HG03565 (cell line): ENCODE data around the gene SLC25A21.

Experiments used
- ATAC-seq: cut with Tn5 transposase; IDR thresholded peaks from one replicate; pipeline ENCODE4 v1.9.1; 2021; ENCODE audit warnings: mild to moderate bottlenecking, moderate library complexity; ENCODE audit not compliant: unreplicated experiment

Gene SLC25A21

DNA sequence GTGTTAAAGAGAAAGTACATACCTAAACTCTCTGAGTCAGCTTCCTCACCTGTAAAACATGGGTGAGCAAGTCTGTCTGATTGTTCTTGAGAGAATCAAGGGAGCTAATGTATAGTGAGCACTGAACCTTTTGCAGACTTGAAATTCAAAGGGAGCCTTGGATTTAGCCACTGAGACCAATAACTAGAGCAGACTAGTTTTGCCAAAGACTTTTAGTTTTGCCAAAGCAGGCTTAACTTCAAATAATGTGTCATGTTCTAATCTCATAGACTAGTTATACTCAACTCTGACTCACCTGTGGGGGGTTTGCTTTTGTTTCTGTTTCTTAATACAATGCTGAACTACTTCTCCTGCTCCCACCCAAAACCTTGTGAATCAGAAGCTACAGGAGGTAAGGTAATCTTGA lies 123.7 kb downstream of the SLC25A21 start:
- no peak for ATAC-seq

- no peak for ATAC-seq
Observed at GRCh38 chr14:37047996-37048395, 124.4 kb downstream of the SLC25A21 start.

GRCh38 chr14:37047226-37047625 lies 125.2 kb downstream of the SLC25A21 start:
- no peak for ATAC-seq

DNA sequence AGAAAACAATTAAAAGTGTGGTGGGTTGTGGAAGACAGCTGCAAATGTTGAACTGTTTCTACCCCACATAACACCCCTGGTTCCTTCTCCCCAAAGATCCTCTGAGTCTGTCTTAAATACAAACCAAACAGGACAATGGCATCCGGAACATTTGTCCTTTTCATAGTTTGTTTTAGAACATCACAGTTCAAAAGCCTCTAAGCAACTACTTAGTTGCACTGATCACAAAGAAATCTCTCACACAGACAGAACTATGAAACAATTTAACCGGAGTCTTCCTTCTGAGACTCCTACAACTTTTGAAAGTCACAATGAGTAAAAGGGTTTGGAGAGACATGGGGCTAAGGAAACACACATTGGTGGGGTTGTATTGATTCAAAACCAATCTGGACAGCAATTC lies 125.6 kb downstream of the SLC25A21 start:
- no peak for ATAC-seq

- ATAC-seq: no peak
Observed at GRCh38 chr14:37045340-37046061, 126.9 kb downstream of the SLC25A21 start.

GRCh38 chr14:37037636-37038387 lies 134.6 kb downstream of the SLC25A21 start:
- no peak for ATAC-seq

GRCh38 chr14:37036669-37037341 lies 135.6 kb downstream of the SLC25A21 start:
- no peak for ATAC-seq

DNA sequence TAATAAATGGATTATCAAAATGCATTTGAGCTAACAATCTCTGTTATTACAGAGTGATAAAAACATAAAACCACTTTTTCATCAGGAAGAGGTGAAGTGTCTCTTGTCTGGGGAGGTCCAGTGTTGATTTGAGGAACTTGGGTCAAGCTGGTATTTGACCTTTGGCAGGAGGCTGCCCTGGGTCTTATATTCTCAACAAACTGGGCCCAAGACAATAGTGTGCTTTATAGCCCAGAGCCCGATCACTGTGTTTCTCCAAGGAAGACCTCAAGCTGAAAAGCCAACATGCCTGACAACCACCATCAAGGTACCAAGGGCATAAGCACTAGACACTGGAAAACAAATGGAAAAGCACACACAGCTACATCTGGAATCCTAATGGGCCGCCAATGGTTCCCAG lies 137.0 kb downstream of the SLC25A21 start:
- no peak for ATAC-seq

DNA sequence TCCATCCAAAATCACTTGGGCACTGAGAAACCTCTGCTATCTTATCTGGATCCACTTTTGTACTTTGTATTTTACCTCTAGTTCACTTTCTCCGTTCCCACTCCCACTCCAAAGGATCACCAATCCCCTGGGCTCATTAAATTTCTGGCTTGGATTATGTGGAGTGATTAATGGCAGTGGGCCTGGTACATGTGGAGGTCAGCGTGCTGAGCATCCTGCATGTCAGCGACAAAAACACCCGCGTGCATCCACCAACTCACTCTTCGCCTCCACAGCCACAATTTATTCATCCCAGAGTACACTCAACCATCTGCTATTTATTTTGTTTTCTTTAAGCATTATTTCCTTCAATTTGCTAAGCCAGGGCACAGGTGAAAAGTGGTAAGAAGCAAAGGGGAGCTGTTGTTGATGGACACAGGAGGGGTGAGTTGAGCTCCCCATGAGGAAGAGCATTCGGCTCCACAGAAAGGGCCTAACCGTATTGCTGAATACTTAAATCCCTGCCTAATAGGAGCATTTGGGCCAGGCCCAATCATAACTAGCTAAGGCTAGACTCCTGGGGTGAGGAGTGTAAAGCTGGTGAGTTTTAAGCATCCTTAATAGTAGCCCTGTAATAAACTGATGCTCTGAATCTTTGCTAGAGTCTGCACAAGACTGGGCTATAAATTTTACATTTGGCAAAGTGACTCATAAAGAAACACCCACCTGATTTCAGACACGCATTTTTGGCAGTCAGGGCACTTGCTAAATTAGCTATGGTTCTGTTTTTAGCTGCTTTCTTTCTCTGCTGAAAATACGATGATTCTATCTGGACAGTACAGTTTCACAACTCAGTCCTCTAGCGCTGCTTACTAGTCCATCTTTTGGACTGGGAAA lies 137.8 kb downstream of the SLC25A21 start:
- ATAC-seq: peak; percentile 60

- ATAC-seq: no peak
Observed at GRCh38 chr14:37032863-37033262, 139.5 kb downstream of the SLC25A21 start.

- no peak for ATAC-seq
Observed at GRCh38 chr14:37027188-37027824, 145.1 kb downstream of the SLC25A21 start.

GRCh38 chr14:37023875-37024565 lies 148.4 kb downstream of the SLC25A21 start:
- ATAC-seq: no peak

GRCh38 chr14:37021390-37021789 lies 151.0 kb downstream of the SLC25A21 start:
- ATAC-seq: no peak

DNA sequence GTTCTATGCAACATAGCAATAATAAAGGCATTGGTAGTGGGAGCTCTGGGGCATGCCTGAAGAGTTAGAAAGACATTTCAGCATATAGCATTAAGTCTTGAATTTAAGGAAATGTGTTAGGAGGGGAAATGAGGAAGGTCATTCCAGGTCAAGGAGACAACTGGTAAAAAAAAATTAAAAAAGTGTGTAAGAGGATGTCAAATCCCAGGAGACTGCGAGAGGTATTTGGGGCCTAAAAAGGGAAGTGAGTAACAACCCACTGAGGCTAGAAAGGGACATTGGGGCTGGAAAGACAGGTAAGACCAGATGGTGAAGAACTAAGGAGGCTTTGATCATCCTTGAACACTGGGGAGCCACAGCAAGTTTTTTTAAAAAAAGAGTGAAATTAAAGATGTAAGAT lies 152.9 kb downstream of the SLC25A21 start:
- no peak for ATAC-seq

GRCh38 chr14:37018571-37019240 lies 153.7 kb downstream of the SLC25A21 start:
- no peak for ATAC-seq

DNA sequence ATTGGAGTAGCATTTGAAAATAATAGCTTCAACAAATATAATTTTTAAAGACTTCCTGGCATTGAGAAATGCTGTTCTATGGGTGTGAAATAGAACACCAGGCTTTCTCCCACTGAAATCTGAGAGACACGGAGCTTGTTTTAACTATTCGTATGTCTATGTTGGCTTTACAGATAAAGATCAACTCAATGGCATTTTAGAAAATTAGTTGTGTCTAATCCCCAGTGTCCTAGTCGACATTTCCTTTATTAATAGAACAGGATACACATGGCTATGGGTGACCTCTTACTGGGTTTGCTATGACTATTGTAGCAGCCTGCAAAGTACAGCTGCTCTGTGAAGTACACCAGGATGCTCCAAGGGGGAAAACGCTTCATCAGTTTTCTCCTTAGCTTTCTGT lies 159.3 kb downstream of the SLC25A21 start:
- ATAC-seq: no peak

DNA sequence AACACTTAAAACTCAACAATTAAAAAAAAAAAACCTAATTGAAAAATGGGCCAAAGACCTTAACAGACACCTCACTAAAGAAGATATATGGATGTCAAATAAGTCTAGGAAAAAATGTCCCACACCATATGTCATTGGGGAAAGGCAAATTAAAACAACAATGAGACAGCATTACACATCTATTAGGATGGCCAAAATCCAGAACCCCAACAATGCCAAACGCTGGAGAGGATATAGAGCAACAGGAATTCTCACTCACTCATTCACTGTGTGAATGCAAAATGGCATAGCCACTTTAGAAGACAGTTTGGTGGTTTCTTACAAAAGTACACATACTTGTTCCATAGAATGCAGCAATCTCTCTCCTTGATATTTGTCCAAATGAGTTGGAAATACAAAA lies 173.7 kb downstream of the SLC25A21 start:
- no peak for ATAC-seq

DNA sequence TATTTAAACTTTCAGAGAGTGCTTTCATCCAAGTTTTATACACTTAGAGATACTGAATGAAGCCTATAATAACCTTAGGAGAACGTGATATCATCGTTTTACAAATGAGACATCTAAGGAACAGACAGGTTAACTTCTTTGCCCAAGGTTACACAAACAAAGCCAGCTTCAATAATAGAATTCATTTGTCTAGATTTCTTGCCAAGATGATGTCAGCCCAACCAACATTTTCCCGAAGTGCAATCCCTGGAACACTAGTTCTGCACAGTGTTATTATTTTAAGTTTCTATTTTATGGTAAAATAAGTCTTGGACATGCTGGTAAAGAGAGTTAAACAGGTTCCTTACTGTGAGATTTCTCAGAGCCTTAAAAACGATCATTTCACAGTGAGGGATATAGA lies 174.6 kb downstream of the SLC25A21 start:
- ATAC-seq: no peak

GRCh38 chr14:36996857-36997590 lies 175.4 kb downstream of the SLC25A21 start:
- ATAC-seq: no peak
